Measurements from ENCODE around the gene TEX22.
"Not testable (repeated sequence)": the region's sequence is repeated elsewhere in the genome, so short reads cannot be mapped to it uniquely, and the experiment has no call there.

TEX22 gene, protein sequence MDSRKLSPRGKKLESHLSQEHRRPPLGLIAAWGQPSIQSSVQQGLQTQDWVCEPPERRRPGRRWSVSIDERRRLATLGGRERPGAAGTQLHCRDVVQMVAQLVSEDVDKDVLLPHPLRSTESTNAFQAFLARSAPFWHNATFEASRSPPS

DNA sequence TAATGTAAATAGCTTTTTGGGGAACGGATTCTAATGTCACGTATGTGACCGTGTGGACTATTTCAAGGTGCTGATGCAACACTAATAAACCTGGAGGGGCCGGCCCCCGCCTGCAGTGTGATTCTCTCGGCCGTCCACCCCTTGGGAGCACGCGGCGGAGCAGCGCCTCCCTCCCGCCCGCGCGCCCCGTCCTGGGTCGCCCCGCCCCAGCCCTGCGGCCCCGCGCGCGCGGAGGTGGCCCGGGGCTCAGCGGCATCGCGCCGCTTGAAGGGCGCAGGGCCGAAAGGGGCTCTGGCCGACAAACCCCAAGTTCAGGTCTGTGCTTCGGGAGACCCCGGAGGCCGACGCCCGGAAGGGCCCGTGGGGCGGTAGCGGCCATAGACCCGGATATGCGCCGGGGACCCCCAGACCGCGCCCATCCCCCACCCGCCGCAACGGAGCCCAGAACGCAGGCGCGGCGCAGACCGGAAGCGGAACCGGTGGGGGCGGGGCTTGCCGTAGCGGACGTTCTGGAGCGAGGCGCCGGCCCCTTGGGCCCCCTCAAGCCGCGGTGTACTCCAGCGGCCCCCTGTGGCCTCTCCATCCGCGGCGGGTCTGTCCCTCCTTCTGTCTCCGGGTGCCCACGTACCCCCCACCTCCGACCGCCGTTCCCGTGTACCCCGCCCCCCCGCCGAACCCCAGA lies at the start of gene TEX22:
TSS of gene TEX22 (plus strand) at position 495 of the 682 bp plus-strand sequence. CDS start 803 bp downstream, outside the sequence.
- no peak for FAIRE-seq

DNA sequence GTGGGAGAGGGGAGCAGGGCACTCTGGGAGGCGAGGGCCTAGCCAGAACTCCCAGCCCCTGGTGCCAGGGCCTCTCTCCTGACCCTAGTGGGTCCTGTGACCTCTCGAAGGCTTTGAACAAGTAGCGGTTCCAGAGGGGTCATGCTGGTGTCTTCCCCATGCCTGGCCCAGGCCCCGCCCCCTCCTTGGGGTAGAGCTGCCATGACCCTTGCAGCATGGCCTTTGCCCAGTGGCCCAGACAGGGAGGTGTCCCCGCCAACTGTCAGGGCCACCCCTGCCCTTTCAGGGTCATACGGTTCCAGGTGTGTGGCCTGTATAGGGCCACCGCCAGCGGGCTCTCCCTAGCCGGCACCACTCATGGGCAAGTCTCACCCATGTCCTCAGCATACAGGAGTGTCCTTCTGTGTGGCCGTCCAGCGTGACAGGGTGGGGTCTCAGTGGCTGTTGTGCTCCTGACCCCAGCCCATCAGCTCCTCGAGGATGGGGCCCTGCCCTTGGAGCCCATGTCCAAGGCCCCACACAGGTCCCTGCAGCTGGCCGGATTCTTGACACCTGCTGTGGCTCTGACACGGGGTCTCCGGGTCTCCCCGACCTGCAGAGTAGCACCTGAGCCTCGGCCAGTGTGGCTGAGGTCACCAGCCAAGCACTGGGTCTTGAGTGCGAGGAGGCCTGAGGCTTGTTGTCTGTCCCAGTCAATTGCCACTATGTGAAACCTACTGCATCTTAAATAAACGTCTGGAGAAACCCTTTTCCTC lies 49.2 kb upstream of the TEX22 start:
- no peak for FAIRE-seq

DNA sequence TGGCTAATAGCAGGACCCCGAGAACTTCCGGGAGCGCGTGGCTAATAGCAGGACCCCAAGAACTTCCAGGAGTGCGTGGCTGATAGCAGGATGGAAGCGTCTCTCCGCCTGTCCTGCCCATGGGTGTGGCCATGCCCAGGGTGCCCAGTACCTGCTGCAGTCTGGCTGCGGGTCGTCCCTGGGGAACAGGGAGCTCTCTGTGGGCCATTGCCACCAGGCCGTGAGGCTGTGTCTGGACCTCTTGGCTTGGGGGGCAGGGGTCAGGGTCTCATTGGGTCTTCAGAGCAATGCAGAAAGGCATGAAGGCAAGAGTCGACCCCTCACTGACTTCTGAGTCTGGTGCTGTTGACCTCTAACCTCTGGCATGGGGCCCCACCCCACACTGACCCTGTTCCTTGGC lies 48.3 kb upstream of the TEX22 start:
- no peak for FAIRE-seq

DNA sequence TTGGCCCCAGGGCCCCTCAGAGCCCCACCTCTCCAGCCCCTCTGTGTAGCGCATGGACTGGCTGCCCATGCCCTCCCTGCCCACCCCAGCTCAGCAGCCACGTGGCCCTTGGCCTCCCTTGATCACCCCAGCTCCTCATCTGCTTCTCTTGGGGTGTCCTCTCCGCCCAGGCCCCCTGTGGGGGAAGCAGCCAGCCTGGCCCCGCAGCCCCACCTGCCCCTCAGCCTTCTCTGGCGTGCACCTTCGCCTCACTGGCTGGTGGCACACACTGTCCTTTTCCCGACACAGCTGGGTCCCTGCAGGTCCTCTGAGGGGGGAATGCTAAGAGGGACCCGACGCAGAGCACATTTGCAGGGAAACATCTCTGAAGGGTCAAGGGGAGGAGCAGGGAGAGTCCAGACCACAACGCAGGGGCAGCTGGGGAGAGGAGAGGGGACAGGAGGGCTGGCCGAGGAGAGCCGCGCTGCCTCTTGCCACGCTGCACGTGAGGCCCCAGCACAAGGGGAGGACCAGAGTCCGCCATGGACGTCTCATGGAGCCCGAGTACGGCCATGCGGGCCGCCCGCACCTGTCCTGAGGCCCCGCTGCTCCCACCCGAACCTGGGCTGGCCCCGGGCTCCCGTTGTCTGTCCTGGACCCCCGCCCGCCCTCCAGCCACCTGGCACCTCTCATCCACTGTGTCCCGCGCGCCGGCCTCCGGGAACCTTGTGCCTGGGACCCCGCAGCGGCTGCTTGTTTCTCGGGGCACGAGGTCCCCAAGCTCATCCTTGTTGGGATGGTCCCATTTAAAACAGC lies 47.7 kb upstream of the TEX22 start:
- no peak for FAIRE-seq

DNA sequence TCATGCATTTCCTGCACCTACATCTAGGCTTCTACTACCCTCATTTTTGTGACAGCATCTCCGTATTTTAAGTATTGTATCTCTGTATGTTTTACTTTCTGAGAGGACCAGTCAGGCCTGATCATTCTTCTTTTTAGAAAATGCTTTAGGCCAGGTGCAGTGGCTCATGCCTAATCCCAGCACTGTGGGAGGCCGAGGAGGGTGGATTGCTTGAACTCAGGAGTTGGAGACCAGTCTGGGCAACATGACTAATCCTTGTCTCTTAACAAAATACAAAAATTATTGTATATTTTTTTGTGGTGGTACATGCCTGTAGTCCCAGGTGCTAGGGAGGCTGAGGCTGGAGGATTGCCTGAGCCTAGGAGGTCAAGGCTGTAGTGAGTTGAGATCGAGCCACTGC lies 46.9 kb upstream of the TEX22 start:
- FAIRE-seq = no peak

DNA sequence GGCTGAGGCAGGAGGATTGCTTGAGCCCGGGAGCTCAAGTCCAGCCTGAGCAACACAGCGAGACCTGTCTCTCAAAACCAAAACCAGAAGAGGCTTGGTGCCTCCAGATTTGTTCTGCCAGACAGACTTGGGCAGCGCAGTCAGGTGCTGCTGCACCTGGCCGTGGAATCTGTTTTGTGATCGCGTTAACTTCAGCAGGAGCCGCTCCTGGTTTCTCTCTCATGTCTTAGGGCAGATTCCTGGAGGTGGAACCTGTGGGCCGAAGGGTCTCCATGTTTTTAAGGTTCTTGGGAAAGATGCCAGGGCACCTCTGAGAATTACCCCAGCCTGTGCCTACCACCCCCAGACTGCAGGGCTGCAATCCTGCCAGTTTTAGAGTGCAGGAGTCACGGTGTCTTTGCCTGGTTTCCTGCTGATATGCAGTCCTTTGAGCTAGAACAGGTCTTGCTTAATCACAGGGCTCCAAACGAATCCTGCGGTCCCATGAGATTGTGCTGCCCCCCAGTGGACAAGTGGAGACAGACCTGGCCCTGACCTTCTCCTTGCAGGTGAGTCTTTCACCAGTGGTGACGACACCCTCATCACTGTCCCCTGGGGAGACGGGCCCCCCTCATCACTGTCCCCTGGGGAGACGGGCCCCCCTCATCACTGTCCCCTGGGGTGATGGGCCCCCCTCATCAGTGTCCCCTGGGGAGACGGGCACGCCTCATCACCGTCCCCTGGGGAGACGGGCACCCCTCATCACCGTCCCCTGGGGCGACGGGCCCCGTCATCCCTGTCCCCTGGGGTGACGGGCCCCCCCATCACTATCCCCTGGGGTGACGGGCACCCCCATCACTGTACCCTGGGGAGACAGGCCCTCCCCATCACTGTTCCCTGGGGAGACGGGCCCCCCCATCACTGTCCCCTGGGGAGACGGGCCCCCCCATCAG lies 46.2 kb upstream of the TEX22 start:
- FAIRE-seq = no peak

DNA sequence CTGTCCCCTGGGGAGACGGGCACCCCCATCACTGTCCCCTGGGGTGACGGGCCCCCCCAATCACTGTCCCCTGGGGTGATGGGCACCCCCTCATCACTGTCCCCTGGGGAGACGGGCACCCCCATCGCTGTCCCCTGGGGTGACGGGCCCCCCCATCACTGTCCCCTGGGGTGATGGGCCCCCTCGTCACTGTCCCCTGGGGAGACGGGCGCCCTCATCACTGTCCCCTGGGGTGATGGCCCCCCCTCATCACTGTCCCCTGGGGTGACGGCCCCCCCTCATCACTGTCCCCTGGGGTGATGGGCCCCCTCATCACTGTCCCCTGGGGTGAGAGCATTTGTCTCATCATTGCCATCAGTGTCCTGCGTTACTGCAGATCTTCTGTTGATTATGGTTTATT lies 45.2 kb upstream of the TEX22 start:
- no peak for FAIRE-seq

DNA sequence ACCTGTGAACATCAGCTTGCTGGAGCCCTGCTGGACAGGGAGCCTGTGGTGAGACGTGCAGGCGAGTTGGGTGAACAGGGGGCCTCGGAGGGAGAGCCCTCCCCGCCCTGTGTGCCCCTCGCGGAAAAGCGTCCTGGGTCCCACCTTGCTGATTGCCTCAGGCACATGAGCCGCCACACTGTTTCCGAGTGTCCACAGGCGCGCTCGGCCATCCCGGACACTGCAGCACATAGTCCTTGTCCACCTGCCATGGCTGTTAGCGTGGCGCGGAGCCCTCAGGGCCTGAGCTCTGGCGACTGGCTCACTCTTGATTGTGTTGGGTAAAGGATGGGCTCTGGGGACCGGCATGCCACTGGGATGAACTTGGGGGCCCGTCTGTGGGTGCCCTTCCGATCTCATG lies 43.8 kb upstream of the TEX22 start:
- no peak for FAIRE-seq

DNA sequence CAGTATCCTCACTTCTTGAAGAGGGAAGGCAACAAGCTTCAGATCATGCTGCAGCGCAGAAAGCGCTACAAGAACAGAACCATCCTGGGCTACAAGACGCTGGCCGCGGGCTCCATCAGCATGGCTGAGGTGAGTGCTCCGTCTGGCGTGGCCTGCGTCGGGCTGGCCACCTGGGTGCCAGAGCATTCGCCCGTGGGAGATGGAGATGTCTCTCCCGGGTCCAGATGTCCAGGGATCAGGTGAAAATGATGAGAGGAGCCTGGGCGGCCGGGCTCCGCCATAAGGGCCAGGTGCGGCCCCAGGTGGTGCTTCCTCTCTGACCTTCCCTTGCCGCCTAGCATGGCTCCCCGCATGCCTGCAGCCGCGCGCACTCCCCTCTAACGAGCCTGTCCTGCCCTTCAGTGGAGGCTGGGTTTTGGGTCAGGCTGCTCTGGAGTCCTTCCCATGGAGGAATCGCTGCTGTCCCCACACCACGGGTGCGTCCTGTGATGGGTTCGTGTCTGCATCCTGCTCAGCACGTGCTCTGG lies 43.2 kb upstream of the TEX22 start:
- no peak for FAIRE-seq

DNA sequence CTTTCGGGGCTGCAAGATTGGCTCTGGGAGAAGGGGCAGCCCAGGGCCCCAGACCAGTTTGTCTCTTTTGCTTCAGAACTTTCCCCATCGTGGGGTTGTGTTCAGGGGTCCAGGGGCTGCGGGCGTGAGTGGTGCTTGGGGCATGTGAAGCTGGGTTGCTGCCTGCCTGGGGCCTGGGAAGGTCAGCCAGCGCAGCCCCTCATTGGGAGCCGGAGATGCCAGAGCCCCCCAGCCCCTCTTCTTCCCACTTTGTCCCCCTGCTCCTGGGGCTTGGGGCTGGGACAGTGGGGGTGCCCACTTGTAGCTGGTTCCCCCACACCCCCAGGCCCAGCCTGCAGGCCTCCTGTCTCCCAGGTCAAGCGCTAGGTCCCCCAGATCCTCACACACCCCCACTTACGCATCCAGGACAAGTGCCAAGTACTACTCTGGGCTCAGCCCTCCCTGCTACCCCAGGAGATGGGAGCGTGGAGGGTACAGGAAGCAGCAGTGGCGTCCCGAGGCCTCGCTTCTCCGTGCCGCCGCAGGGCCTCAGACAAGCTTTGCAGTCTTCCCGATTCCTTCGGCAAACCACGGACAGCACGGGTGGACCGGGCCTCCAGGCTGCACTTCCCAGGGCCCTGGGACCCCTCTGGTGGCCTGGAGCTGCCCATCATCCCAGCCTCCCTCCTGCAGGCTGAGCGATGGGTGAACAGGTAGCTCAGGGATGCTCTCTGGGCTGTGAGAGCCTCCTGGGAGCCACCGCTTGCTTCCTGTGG lies 42.3 kb upstream of the TEX22 start:
- FAIRE-seq = no peak

DNA sequence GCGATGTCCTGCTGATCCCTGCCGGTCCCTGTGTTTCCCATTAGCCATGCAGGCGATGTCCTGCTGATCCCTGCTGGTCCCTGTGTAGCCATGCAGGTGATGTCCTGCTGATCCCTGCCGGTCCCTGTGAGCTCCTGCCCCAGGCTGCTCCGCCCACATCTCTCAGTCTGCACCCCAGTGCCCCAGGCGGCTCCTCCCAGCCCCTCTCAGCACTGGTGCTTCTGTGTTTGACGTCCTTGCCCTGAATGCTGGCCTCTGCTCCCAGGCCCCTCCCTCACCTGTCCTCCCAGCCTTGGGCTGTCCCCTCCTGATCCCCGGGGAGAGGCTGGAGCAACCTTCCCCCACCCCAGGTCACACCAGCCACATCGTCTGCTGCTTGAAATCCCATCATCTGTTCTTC lies 41.4 kb upstream of the TEX22 start:
- no peak for FAIRE-seq

DNA sequence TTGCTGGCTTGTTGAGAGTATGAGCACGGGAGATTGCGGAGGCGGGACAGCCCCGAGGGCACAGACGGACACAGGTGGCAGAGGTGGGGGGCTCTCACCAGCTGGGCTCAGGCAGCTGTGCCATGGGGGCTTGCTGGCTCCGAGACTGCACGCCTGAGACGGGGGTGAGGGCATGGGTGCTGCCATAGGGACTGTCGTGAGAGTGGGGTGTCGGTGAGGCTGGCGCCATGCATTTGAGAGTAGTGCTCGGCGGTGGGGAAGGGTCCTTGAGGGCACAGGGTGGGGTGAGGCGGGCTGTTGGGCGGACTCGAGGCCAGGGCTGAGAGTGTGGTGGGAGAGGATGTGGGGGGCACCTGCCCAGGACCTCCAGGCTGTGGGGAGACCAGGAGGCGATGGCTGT lies 40.7 kb upstream of the TEX22 start:
- FAIRE-seq = no peak

DNA sequence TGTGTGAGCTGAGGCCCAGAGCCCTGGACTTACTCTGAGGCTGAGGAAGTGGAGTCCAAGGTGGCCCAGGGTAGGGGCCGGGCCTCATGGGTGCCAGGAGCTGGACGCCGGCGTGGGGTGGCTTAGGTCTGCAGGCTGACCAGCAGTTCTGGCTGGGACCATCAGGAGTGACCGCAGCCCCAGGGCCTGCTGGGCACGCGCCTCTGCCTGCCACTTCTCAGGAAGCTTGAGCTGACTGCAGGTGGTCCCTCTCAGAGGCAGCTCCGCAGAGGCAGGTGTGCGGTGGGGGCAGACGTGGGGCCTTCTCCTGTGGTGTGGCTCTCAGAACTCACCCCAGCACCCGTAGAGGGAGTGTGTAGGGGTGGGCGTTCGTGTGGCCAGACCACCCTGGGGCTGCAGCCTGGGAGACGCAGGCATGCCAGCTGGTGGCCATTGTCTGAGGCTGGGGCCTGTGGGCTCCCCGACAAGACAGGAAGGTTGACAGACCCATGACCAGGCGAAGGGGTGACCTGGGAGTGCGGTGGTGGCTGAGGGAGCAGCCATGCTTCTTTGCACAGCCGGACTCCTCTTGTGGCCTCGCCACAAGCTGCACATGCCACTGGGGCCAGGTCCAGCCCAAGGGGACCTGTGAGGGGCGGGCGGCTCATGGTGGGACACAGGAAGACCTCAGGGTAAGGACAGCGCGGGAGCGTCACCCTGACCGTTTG lies 40.0 kb upstream of the TEX22 start:
- no peak for FAIRE-seq

DNA sequence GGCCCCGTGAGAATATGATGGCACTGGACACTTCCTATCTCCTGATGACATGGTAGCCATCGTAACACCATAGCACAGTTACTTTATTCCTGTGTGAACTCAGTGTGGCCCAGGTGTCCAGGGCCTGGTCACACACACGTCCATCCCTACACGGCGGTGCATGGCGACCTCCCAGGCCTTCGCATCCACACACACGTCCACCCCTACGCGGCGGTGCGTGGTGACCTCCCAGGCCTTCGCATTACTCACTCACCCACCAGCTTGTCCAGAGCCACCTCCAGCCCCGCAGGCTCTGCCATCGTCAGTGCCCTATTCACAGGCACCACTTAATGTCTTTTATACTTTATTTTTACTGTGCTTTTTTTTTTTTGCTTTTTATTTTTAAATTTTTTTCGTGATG lies 39.4 kb upstream of the TEX22 start:
- no peak for FAIRE-seq

DNA sequence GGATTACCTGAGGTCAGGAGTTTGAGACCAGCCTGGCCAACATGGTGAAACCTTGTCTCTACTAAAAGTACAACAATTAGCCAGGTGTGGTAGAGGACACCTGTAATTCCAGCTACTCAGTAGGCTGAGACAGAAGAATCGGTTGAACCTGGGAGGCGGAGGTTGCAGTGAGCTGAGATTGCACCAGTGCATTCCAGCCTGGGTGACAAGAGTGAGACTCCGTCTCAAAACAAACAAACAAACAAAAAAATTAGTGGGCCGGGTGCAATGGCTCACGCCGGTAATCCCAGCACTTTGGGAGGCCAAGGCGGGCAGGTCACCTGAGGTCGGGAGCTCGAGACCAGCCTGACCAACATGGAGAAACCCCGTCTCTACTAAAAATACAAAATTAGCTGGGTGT lies 36.9 kb upstream of the TEX22 start:
- FAIRE-seq = not testable (repeated sequence)

DNA sequence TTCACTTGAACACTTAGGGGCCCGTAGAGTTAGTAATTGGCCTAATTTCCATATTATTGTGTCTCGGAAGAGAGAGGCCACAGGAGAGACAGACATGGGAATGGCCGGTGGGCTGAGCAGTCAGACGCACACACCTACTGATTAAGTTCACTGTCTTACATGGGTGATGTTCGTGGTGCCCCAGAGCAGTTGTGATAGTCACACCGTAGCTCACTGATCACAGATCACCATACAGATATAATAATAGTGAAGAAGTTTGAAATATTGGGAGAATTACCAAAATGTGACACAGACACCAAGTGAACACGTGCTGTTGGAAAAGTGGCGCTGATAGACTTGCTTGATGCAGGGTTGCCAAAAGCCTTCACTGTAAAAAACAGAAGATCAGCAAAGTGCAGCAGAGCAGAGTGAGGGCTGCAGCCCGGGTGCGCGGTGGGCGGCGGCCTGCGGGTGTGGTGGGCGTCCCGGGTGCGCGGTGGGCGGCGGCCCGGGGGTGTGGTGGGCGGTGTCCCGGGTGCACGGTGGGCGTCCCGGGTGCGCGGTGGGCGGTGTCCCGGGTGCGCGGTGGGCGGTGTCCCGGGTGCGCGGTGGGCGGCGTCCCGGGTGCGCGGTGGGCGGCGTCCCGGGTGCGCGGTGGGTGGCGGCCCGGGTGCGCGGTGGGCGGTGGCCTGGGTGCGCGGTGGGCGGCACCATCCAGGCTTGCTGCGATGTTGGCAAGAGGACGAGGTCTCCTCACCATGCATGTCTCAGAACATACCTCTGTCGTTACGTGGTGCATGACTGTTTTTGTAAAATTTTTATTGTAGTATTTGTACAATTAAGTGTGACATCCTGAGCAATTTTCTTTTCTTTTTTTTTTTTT lies 34.3 kb upstream of the TEX22 start:
- FAIRE-seq = no peak

DNA sequence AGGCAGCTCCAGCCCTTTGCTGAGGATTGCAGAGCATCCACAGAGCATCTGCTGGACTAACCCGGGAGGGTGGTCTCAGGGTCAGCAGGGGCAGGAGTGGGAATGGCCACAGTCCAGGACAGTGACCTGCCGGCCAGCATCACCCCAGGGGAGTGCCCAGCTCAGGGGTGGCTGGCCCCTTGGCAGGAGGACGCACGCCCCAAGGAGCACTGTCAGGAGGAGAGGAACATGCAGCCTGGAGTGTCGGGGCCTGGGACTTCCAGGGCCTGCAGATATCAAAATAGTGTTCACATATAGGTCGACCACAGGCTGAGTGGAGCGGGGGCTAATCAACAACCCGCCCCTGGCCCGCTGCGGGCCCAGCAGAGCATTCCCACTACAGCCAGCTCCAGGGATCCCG lies 33.2 kb upstream of the TEX22 start:
- FAIRE-seq = no peak

DNA sequence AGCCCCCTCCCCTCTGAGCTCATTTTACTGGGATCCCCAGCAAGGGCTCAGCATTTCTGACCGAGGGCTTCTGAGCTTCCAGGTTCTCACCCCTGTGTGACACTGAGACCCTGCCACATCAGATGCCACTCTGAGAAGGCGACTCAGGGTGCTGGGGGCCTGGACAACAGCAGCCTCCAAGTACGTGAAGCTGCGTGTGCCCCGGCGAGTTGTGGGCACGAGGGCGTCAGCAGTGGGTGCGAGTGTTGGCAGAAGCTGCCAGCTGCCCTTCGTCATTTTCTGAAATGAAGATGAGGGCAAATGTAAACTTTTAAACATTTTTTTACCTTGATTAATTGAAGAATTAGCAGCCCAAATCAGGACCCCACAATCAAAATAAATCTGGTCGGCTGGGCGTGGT lies 32.7 kb upstream of the TEX22 start:
- no peak for FAIRE-seq

DNA sequence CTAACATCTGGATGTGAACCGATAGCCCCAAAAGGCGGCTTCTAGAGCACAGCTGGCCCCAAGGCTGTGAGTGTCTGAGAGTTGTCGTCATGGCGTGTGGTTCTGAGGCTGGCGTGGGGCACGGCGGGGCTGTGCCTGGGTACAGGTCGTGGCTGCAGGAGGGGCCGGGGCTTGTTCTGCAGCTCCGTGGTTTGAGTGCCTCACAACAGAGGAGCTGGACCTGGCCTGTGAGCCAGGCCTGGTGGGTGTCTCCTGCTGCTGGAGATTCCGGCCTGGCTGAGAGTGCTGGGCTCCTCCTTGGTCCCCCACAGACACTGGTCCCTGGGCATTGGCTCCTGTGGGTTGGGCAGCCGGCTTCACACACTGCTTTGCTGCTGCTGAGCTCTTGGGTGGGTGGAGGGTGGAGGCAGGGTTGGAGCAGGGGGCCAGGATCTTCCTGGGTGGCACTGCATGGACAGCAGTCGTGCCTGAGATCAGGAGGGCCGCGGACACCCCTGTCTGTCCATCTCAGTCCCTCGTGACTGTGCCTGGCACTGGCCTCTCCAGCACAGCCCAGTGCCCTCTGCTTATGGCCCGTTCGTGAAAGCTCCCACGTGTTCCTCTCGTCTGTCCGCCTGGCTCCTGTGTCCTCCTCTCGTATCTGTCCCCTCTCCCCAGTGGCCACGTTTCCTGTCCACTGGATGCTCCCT lies 31.8 kb upstream of the TEX22 start:
- FAIRE-seq = no peak
